T-helper 2 cell (primary cell): ENCODE measurements around the gene OR10A2.
A peak's percentile ranks its signal among the peaks of the same experiment; 100 is the strongest.
"Not testable (repeated sequence)": the region's sequence is repeated elsewhere in the genome, so short reads cannot be mapped to it uniquely, and the experiment has no call there.

Source experiments
- DNase-seq, 5 experiments: peaks; one replicate each; pipeline versions ENCODE4 v3.0.0 to v3.0.0-alpha.2; 2012 to 2022
- total RNA-seq, 2 donors: gene quantifications; one replicate each; lab custom pipeline; 2026; lab: John Stamatoyannopoulos, UW

OR10A2 gene
- 0 reads per million in 2 donors for total RNA-seq

GRCh38 chr11:6862961-6863360, at the start of gene OR10A2:
TSS of gene OR10A2 (plus strand) at chr11:6863057. CDS start at chr11:6869755, 6,698 bp downstream.
- no peak for DNase-seq

GRCh38 chr11:6813656-6814055, 49.2 kb upstream of the OR10A2 start:
- no peak for DNase-seq

- no peak for DNase-seq
These were observed 45.2 kb upstream of the OR10A2 start for GRCh38 chr11:6817694-6818093.

- no peak for DNase-seq
These were observed 43.9 kb upstream of the OR10A2 start for GRCh38 chr11:6818967-6819366.

GRCh38 chr11:6824136-6824823, 38.6 kb upstream of the OR10A2 start:
- DNase-seq = no peak

- no peak for DNase-seq
These were observed 37.6 kb upstream of the OR10A2 start for GRCh38 chr11:6825231-6825744.

- DNase-seq = no peak
These were observed 34.8 kb upstream of the OR10A2 start for GRCh38 chr11:6828103-6828502.

GRCh38 chr11:6833356-6833755, 29.5 kb upstream of the OR10A2 start:
- no peak for DNase-seq

GRCh38 chr11:6834021-6834420, 28.8 kb upstream of the OR10A2 start:
- DNase-seq = no peak

GRCh38 chr11:6841694-6842093, 21.2 kb upstream of the OR10A2 start:
- peak in 1 of 5 experiments; percentile 5 for DNase-seq

GRCh38 chr11:6843670-6844069, 19.2 kb upstream of the OR10A2 start:
- no peak for DNase-seq

GRCh38 chr11:6844356-6844755, 18.5 kb upstream of the OR10A2 start:
- no peak for DNase-seq

GRCh38 chr11:6845383-6845782, 17.5 kb upstream of the OR10A2 start, which contains the start of gene OR10A5:
TSS of gene OR10A5 (plus strand) at chr11:6845683. CDS start at chr11:6845683, 0 bp downstream.
- DNase-seq = no peak

GRCh38 chr11:6850526-6850925, 12.3 kb upstream of the OR10A2 start:
- DNase-seq = no peak

- DNase-seq = not testable (repeated sequence)
These were observed 8.1 kb upstream of the OR10A2 start for GRCh38 chr11:6854801-6855200.

GRCh38 chr11:6855971-6856541, 6.8 kb upstream of the OR10A2 start:
- DNase-seq = no peak

- peak in 1 of 5 experiments; percentile 52 for DNase-seq
These were observed 6.0 kb upstream of the OR10A2 start for GRCh38 chr11:6856871-6857270.

GRCh38 chr11:6864438-6864837, 1.6 kb downstream of the OR10A2 start:
- no peak for DNase-seq

- DNase-seq = no peak
These were observed 8.4 kb downstream of the OR10A2 start for GRCh38 chr11:6871278-6871677.

- no peak for DNase-seq
These were observed 12.9 kb downstream of the OR10A2 start for GRCh38 chr11:6875761-6876160.

- no peak for DNase-seq
These were observed 13.5 kb downstream of the OR10A2 start, which contains the start of gene OR10A4 for GRCh38 chr11:6876325-6876724. TSS of gene OR10A4 (plus strand) at chr11:6876625. CDS start at chr11:6876648, 23 bp downstream.

GRCh38 chr11:6876914-6877313, 14.1 kb downstream of the OR10A2 start:
- DNase-seq = no peak

GRCh38 chr11:6882751-6883150, 19.9 kb downstream of the OR10A2 start:
- no peak for DNase-seq

GRCh38 chr11:6887711-6888110, 24.9 kb downstream of the OR10A2 start:
- not testable (repeated sequence) for DNase-seq
